Esophagus muscularis mucosa (tissue), 3 donors: Measurements from ENCODE around the gene ST3GAL3.

Experiments
- CTCF ChIP-seq, 3 experiments: fragments of 200-600 bp in 2 of 3; fragments of 450-650 bp in 1 of 3; sonication (generic) in 2 of 3; IDR thresholded peaks; one replicate each; pipeline ENCODE4 v1.5.1; 2017 to 2019; ENCODE audit warnings: antibody characterized with exemption in 3 of 3, mild to moderate bottlenecking in 2 of 3, moderate library complexity in 1 of 3
- POLR2A ChIP-seq: fragments of 450-650 bp; IDR thresholded peaks from one replicate; pipeline ENCODE4 v1.6.1; 2017; ENCODE audit warnings: antibody characterized with exemption, moderate library complexity, mild to moderate bottlenecking, low read depth

- TF ChIP-seq CTCF (IDR thresholded peaks at IDR 0.05) (no peak), POLR2A (no peak)
These were observed 18.7 kb upstream of the ST3GAL3 start for GRCh38 chr1:43688594-43689000.
